HPDE6-E6E7 (cell line): ENCODE measurements around the gene HSD17B1.
"Not testable (repeated sequence)": the region's sequence is repeated elsewhere in the genome, so short reads cannot be mapped to it uniquely, and the experiment has no call there.

Experiments used
- DNase-seq: peaks from one replicate; pipeline ENCODE4 v3.0.0; 2011; ENCODE audit warnings: missing footprints; ENCODE audit errors: extremely low spot score

HSD17B1 gene

GRCh38 chr17:42547698-42548069 is 5.0 kb upstream of the HSD17B1 start:
- DNase-seq: no peak

DNA sequence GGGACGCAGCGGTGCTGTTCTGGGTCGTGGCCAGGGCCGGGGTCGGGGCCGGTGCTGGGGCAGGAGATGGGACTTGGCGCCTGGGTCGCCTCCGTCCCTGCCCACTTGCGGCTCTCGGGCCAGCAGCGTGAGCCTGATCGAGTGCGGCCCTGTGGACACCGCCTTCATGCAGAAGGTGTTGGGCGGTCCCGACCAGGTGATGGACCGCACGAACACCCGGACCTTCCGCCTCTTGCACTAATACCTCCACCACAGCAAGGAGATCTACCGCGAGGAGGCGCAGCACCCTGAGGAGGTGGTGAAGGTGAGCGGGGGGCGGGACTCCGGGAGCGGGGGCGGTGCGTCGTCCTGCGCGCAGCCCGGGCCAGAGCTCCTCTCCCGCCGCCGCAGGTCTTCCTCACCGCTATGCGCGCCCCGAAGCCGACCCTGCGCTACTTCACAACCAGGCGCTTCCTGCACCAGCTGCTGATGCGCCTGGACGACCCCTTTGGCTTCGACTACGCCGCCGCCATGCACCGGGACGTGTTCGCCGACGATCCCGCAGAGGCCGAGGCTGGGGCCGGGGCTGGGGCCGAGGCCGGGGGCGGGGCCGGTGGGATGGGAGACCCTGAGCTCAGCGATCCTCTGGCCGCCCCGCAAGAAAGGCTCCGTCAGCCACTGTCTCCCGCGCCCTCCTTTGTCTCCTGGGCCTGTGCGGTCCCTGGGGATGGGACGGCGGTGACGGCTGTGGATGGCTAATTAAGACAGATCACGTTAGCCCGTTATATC is 4.5 kb upstream of the HSD17B1 start:
- DNase-seq: peak; percentile 84

- DNase-seq: no peak
Measured at GRCh38 chr17:42548993-42549755, 3.5 kb upstream of the HSD17B1 start.

GRCh38 chr17:42553161-42553818 is 567 bp downstream of the HSD17B1 start:
- peak; percentile 72 for DNase-seq

GRCh38 chr17:42553866-42554249 is 1.1 kb downstream of the HSD17B1 start:
- DNase-seq: no peak

DNA sequence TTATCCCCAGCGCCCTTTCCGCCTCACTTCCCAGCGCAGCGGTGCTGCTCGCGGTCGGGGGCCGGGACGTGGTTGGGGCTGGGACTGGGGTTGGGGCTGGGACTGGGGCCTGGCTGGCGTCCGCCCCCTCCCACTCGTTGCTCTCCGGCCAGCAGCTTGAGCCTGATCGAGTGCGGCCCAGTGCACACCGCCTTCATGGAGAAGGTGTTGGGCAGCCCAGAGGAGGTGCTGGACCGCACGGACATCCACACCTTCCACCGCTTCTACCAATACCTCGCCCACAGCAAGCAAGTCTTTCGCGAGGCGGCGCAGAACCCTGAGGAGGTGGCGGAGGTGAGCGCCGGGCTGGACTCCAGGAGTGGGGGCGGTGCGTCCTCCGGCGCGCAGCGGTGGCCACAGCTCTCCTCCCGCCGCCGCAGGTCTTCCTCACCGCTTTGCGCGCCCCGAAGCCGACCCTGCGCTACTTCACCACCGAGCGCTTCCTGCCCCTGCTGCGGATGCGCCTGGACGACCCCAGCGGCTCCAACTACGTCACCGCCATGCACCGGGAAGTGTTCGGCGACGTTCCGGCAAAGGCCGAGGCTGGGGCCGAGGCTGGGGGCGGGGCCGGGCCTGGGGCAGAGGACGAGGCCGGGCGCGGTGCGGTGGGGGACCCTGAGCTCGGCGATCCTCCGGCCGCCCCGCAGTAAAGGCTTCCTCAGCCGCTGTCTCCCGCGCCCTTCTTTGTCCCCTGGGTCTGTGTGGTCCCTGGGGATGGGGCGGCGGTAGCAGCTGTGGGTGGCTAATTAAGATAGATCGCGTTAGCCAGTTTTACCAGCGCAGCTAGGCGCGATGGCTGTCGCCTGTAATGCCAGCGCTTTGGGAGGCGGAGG is 1.8 kb downstream of the HSD17B1 start:
- DNase-seq: no peak

DNA sequence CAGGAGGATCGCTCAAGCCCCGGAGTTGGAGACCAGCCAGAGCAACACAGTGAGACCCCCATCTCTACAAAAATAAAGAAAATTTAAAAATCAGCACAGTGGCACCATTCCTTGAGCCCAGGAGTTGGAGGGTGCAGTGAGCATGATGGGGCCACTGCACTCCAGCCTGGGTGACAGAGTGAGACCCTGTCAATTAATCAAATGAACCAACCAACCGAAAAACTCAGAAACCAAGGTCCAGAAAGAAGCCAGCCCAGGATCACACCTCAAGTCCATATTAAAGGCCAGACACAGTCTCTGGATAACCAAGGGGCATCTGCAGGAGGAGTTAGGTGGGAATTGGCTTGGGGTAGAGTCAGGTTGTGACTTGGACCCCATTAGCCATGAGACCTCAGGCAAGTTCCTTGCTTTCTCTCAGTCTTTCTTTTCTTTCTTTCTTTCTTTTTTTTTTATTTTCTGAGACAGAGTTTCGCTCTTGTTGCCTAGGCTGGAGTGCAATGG is 2.4 kb downstream of the HSD17B1 start:
- no peak for DNase-seq

DNA sequence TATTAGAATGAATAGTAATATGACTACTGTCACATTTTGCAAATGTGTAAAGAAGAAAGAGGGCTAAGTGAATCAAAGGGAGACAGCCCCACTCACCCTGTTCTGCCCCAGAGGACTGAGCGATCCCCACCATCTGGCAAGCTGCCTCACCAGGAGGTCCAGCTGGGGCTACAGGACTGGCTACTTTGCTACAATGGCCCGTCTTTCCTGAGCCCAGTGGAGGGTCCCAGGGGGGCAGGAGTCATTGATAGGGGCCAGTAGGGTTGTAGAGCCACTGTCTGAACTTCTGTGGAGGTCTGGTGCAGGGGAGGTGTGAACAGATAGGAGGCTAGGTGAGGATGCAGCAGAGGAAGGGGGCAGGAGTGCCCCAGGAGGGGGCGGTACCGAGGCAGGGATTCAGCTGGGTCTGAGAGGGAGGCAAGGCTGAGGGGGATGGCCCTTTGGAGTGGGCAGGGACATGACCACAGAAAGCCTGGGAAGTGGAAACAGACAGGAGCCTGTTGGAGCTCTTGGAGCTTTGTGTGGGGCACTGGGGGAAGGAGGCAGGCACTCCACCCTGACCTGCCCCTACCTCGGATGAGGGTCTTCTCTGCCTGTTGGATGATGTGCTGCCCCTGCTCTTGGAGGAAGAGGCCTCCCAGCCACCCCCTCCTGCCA is 3.4 kb downstream of the HSD17B1 start:
- not testable (repeated sequence) for DNase-seq

GRCh38 chr17:42559075-42559474 is 6.4 kb downstream of the HSD17B1 start:
- no peak for DNase-seq

- DNase-seq: no peak
Measured at GRCh38 chr17:42560246-42560645, 7.5 kb downstream of the HSD17B1 start.

DNA sequence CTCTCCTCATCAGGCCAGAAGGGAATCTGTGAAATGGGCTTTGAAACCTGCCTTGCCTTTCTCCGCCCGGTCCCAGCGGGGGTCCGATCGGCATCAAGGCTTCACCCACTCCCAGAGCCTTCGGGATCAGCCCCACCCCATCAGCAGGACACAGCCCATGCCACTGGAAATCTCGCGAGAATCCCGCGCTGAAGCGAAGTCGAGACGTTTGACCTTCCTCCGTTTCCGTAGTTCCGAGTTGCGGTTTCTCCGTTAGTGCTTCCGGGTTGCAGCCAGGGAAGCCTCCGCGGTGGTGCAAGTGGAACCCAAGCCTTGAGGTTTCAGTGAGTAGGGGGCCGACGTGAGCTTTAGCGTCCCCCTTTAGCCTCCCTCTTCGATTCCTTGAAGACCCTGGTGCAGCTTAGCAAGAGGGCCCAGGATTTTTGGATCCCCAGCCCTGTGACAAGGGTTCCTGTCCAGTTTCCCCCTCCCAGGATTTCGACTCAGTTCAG is 9.2 kb downstream of the HSD17B1 start, which contains the start of gene COASY:
COASY (plus strand) TSS at position 252 of the 491 bp plus-strand sequence. CDS start 475 bp downstream, outside the sequence.
- DNase-seq: peak; percentile 99

- DNase-seq: no peak
Measured at GRCh38 chr17:42562388-42563142, 9.8 kb downstream of the HSD17B1 start.

- DNase-seq: no peak
Measured at GRCh38 chr17:42563143-42563509, 10.4 kb downstream of the HSD17B1 start.

GRCh38 chr17:42563543-42563942 is 10.8 kb downstream of the HSD17B1 start:
- no peak for DNase-seq

- no peak for DNase-seq
Measured at GRCh38 chr17:42563950-42564349, 11.2 kb downstream of the HSD17B1 start.

- no peak for DNase-seq
Measured at GRCh38 chr17:42564815-42565522, 12.2 kb downstream of the HSD17B1 start.

DNA sequence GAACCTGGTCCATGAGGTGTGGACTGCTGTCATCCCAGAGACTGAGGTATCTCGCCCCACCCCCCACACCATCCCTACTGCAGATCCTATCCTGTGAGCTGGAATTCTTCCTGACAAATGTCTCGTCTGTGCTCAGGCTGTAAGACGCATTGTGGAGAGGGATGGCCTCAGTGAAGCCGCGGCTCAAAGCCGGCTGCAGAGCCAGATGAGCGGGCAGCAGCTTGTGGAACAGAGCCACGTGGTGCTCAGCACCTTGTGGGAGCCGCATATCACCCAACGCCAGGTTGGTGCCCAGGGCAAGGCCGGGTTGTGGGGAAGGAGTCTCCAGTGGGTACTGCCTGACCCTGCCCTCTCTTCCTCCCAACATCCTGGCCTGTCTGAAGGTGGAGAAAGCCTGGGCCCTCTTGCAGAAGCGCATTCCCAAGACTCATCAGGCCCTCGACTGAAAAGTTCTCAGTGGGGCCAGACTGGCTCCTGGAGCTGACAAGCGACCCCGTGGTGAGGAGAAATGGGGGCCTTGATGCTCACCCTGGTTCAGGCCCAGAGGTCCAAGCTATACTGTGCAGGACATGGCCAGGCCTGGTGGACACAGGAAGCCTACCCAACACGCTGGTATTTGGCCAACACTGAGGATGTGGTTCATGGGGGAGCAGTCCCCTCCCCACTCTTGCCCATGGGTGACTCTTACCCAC is 12.9 kb downstream of the HSD17B1 start:
- DNase-seq: no peak

- DNase-seq: no peak
Measured at GRCh38 chr17:42566215-42566882, 13.6 kb downstream of the HSD17B1 start.
